NCI-H2081 treated with DMSO at 0.1 percent for 48 hours (cell line): Measurements from ENCODE around the gene TOMM20.

Source experiments
- DNase-seq: peaks from one replicate; lab custom pipeline; 2025; lab: John Stamatoyannopoulos, UW

TOMM20 gene

GRCh38 chr1:235063068-235063765 lies 65.4 kb downstream of the TOMM20 start:
- no peak for DNase-seq

- DNase-seq = no peak
Measured at GRCh38 chr1:235060607-235061470, 67.8 kb downstream of the TOMM20 start.
